GM18502 (cell line): ENCODE measurements around the gene LRP8.
A peak's percentile ranks its signal among the peaks of the same experiment; 100 is the strongest.

Experiments
- ATAC-seq: cut with Tn5 transposase; IDR thresholded peaks from one replicate; pipeline ENCODE4 v1.9.1; 2021; ENCODE audit warnings: mild to moderate bottlenecking; ENCODE audit not compliant: unreplicated experiment, poor library complexity

LRP8 gene

DNA sequence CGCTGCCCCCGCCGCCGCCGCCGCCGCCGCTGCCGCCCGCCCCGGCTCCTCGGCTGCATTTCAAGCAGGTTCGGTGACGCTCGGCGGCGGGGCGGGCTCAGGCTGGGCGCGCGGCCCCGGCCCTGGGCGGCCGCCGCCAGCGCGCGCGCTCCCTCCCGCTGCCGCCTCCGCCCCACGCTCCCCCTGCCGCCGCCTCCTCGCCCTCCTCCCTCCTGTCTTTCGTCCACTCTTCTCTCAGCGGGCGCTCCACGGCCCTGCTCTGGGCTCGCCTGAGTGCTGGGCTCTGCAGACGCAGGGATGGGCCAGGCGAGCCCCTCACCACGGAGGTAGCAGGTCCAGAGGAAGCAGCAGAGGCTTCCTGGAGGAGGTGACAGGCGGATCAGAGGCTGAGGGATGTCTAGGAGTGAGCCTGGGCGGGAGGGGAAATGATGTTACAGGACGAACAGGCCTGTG, at the start of gene LRP8:
LRP8 (minus strand) TSS at position 62 of the 453 bp plus-strand sequence. CDS start 158 bp downstream, outside the sequence.
- peak; percentile 42 for ATAC-seq

- ATAC-seq, result no peak
These were observed 49.6 kb upstream of the LRP8 start for GRCh38 chr1:53377438-53377841.

DNA sequence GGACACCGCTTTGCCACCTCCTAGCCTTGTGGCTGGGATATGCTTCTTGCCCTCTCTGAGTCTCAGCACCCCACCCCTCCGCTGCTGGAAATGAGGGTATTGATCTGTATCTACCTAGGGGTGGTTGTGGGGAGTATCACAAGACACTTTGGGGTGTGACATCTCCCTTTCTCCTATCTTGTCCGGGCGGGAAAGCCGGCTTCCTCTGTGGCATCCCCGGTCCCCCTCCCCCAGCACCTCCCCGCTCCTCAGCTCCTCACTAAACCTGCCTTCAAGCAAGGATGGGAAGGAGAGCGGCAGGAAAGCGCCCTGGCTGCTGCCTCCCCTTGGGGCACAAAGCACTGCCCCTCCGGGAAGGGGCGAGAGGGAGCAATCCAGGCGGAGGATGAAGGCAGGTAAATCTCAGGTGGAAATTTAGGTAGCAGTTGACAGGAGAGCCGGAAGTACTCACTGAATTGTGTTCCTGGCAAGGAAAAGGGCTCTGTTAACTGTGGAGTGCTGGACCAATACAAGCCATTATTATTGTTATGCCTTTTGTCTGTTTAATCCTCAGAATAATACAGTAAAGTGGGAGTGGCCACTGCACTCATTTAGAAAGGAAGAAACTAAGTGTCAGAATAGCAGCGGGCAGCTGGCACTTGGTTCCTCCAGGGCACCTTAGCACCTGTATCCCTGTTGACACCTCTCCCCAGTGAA, 49.0 kb upstream of the LRP8 start:
- no peak for ATAC-seq

DNA sequence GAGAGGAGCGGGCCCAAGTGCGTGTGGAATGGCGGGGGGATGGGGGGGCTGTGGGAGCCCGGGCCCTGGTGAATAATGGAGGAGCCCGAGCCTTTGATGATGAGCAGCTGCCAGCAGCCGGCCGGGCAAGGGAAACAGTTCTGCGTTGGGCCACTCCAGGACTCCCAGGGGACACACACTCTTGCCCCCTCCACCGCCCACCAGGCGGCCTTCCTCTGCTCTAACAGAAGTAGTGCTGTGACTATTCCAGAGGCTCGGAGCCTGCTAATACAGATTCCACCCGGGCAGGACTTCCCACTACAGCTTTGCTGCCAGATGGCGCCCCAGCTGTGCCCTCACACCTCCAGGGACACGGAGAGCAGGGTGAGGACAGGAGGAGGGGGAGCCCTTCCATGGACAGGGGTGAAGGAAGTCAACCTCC, 48.2 kb upstream of the LRP8 start:
- no peak for ATAC-seq

- ATAC-seq, result no peak
These were observed 47.6 kb upstream of the LRP8 start for GRCh38 chr1:53375440-53375839.

DNA sequence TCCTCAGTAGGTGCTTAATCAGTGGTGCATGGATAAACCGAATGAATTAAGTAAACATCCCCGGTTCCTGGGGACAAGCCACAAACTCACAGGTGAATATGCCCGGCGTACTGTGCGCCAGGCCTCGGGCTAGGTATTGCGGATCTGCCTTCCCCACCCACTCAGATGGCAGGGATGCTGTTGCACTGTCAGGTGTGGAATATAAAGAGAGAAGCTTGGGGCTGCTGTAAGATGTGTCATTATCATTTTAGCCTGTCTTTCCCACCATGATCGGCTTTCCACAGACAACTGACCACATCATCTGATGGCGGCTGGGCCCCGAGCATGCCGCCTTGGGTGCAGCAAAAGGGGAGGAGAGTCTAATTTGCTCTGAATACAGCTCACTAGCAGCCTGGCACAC, 45.4 kb upstream of the LRP8 start:
- no peak for ATAC-seq

GRCh38 chr1:53372501-53372951, 44.7 kb upstream of the LRP8 start:
- ATAC-seq, result no peak

DNA sequence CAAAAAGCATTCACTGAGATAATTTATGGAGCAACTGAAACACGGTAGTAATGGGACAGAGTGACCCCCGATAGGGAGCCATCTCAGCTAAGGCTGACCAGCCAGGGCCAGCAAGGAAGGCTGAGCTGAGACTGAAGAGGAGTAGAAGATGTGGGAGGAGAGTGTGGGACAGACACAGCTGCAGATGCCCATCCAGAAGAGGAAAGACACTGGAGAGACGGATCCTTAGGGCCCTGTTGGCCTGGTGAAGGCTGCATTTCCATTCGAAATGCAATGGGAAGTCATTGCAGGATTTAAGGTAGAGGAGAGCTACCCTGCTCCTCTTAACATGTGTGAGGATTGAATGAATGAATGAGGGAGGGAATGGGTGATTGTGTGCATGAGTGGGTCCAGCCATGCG, 44.0 kb upstream of the LRP8 start:
- ATAC-seq, result no peak

DNA sequence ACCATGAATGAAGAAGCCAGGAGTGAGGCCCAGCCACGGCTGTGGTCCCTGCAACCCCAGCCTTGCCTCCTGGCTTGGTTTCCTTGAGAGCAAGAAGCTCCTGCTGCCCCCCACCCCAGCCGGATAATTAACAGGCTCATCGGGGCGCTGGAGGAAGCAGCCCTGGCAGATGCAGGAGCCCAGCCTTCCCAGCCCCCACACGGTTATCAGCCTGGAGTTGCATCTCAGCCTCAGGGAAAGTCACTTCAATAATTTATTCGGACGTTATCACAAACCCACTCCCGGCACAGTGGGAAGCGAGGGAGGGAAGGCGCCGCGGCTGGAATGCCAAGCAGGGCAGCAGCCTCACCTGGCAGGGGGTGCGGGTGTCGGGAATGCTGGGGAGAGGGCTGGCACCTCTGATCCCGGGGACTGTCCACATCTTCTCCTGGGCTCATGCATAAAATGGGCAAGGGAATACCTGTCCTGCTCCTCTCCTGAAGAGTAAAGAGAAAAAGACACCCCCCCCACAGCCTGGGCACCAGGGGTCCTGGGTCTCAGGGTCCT, 43.3 kb upstream of the LRP8 start:
- no peak for ATAC-seq

- ATAC-seq, result no peak
These were observed 42.6 kb upstream of the LRP8 start for GRCh38 chr1:53370369-53370961.

DNA sequence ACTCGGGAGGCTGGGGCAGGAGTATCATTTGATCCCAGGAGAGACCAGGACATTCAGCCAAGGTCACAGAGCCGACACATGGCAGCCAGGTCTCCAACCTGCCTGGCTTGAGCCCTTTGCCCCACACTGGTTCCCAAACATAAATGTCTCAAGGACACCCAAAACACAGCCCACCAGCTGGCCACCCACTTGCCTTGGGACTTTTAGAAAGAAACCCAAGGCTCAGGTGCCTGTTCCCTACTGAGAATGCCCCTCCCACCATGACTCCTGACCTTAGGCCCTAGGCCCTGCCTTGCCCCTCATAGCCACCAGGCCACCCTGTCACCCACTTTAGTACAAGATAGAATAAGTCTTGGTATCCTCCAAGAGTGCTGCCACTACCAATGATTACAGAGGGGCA, 41.9 kb upstream of the LRP8 start:
- no peak for ATAC-seq

- ATAC-seq, result no peak
These were observed 41.3 kb upstream of the LRP8 start for GRCh38 chr1:53369034-53369750.

GRCh38 chr1:53368314-53369033, 40.6 kb upstream of the LRP8 start:
- ATAC-seq, result no peak

GRCh38 chr1:53367503-53368313, 39.8 kb upstream of the LRP8 start:
- ATAC-seq, result peak; percentile 97

DNA sequence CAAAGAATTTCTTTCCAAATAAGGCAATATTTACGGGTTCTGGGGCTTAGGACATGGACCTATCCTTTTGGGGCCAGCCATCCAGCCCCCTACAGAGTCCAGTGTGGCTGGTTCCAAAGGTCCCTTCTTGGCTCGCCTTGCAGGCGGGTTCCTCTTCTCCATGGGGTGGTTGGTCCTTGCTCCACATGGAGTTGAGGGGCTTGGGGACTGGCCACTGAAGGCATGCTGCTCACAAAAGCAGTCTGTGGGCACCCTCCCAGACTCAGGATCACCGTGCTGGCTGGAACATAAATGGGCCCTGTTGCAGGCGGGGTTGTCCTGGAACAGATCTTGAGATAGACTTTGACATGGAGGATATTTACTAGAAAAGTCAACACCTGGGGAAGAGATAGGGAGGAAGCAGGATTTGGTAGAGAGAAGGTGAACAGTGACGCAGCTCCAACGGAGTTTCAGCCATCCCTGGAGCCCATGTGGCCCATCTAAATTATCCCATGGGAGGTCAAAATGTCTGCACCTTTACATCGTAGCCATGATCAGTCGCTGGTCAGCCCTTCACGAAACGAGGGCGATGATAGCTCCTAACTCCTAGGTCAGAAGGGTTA, 39.1 kb upstream of the LRP8 start:
- no peak for ATAC-seq

GRCh38 chr1:53365437-53366063, 37.7 kb upstream of the LRP8 start:
- ATAC-seq, result no peak

DNA sequence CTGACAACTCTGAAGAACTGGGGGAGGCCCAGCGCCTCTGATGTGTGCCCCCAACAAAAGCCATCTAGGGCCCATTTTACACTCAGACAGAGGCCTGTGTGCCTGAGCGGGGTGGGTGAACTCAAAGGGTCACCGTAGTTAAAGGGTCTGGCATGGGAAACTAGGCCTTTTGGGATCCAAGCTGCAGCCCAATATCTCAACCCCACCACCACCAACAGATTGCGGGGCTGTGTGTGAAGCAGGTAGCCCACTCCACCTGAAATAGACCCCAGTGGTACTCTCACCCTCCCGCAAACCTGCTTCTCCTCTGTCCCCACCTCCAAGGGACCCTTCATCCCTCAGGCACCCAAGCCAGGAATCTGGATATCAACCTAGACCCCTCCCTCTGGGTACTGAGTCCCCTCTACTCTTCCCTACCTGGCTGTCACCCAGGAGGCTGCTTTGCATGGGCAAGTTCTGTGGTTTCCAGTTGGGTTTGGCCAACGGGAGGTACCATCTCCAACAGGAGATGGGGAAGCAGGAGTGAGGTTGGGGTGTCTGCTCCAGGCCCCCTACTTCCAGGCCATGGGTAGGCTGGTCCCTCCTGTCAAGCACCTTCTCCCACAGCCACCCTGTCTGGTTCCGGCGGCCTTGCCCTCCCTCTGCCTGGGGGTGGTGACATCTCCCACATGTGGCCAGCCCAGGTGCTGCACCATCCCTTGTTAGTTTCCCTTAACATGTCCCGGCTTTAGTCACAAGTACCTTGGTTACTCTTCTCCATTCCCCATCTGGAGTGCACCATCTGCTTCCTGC, 35.2 kb upstream of the LRP8 start:
- no peak for ATAC-seq

DNA sequence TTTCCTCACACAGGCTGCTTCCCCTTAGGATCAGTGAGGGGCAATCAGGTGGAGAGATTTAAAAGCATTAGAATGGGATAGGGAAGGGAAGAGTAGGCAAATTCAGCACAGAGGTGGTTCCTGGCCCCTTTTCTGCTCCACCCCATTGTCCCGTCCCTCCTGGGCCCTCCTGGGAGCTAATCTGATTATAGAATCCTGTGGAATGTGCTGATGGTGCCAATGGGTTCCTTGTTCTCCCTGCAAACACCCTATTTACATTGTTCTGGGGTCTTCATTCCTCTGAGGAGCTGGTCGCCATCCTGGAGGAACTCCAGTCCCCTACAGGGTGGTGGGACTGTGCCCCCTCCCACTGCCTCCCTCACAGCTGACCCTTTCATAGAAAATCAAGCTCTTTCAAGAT, 34.4 kb upstream of the LRP8 start:
- no peak for ATAC-seq
